HepG2 (cell line): ENCODE measurements around the gene WFDC12. TPM values are rescaled to one million over a fixed set of nuclear protein-coding genes. Genes with fewer than 3 reads are reported as not detected.

Experiments used
- FOXJ3 ChIP-seq: sonication (generic); formaldehyde crosslinking; IDR thresholded peaks from 2 replicates; pipeline ENCODE4 v1.4.0; 2020; ENCODE audit warnings: missing genetic modification reagents, mild to moderate bottlenecking, borderline replicate concordance
- HDAC6 ChIP-seq: fragments of 200-600 bp; sonication (generic); IDR thresholded peaks from 2 replicates; pipeline ENCODE4 v1.7.0; 2017; ENCODE audit warnings: mild to moderate bottlenecking, antibody characterized with exemption, low read length, low read depth
- RORA ChIP-seq: sonication (generic); formaldehyde crosslinking; IDR thresholded peaks from 2 replicates; pipeline ENCODE4 v1.5.0; 2020; ENCODE audit warnings: mild to moderate bottlenecking, missing genetic modification reagents, moderate library complexity
- SALL1 ChIP-seq: sonication (generic); formaldehyde crosslinking; IDR thresholded peaks from 2 replicates; pipeline ENCODE4 v1.8.0; 2022; ENCODE audit warnings: mild to moderate bottlenecking, missing genetic modification reagents
- ZFAT ChIP-seq: sonication (generic); formaldehyde crosslinking; conservative IDR thresholded peaks from 2 replicates; pipeline ENCODE4 v1.8.1; 2023; ENCODE audit warnings: missing genetic modification reagents, inconsistent platforms
- ZNF558 ChIP-seq: sonication (generic); formaldehyde crosslinking; IDR thresholded peaks from 2 replicates; pipeline ENCODE4 v1.9.0; 2022; ENCODE audit warnings: mild to moderate bottlenecking, missing genetic modification reagents, borderline replicate concordance
- ZNF768 ChIP-seq: sonication (generic); formaldehyde crosslinking; IDR thresholded peaks from 2 replicates; pipeline ENCODE4 v1.4.0; 2020; ENCODE audit warnings: missing genetic modification reagents
- polyA plus RNA-seq, 8 experiments: library from polyadenylated mRNA; depleted of rRNA in 3 of 8; stranded (reverse) in 7 of 8; unstranded in 1 of 8; fragments of >200 nt; fragmentation: Illumina TruSeq in 4 of 8; extraction: Trizol in 4 of 8; gene quantifications; 2 replicates each; pipeline versions ENCODE4 v1.2.1 to v1.2.3, GENCODE V29; 2011 to 2016; ENCODE audit warnings: low read depth in 4 of 8, missing spikeins in 1 of 8, mixed read lengths in 1 of 8; ENCODE audit not compliant: insufficient read depth in 1 of 8
- total RNA-seq, 5 experiments: library from RNA; depleted of rRNA; stranded (reverse); fragments of >200 nt; fragmentation: Illumina TruSeq; extraction: Trizol; gene quantifications; 2 replicates each; pipeline ENCODE4 v1.2.3, GENCODE V29; 2016; ENCODE audit warnings: low read depth in 1 of 5
- TF ChIP-seq, protein P1 (sequence below): sonication (generic); formaldehyde crosslinking; IDR thresholded peaks from 2 replicates; pipeline ENCODE4 v1.5.0; 2020; ENCODE audit warnings: mild to moderate bottlenecking, missing genetic modification reagents, borderline replicate concordance

The WFDC12 gene
- total and polyA plus RNA-seq, 2 of the 13 experiments (the other 11 are each of a cell fraction or from before 2014, with no cell fraction given) = not detected

DNA sequence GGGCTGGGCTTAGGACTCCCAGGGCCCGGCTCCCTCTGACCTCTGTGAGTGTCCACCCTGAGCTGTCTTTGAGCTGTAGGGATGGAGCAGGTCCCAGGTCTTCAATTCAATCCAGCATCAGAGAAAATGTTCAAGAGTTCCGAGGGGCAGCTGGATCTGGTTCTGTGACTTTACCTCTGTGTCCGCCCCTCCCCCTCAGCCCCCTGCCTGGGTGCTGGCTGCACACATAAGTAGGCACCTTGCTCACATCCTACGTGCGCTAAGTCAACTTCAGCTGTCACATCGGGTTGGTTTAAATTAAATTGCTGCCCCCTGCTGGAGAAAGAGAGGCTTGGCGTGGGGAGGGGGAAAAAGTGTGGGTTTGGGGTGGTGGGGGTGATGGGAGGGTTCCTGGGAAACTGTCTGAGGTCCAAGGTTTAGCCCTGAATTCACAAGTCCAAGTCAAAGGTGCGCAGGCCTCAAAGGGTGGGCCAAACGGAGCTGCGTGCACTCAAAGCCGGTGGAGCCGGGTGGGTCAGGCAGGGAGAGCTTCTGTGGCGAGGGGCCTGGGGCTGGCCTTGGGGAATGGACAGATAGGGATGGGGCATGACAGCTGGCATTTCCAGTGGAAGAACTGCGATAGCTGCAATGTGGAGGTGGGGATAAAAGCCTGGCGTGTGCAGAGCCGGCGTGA lies 12.3 kb downstream of the WFDC12 start (continued):
- TF ChIP-seq, protein P1, sequence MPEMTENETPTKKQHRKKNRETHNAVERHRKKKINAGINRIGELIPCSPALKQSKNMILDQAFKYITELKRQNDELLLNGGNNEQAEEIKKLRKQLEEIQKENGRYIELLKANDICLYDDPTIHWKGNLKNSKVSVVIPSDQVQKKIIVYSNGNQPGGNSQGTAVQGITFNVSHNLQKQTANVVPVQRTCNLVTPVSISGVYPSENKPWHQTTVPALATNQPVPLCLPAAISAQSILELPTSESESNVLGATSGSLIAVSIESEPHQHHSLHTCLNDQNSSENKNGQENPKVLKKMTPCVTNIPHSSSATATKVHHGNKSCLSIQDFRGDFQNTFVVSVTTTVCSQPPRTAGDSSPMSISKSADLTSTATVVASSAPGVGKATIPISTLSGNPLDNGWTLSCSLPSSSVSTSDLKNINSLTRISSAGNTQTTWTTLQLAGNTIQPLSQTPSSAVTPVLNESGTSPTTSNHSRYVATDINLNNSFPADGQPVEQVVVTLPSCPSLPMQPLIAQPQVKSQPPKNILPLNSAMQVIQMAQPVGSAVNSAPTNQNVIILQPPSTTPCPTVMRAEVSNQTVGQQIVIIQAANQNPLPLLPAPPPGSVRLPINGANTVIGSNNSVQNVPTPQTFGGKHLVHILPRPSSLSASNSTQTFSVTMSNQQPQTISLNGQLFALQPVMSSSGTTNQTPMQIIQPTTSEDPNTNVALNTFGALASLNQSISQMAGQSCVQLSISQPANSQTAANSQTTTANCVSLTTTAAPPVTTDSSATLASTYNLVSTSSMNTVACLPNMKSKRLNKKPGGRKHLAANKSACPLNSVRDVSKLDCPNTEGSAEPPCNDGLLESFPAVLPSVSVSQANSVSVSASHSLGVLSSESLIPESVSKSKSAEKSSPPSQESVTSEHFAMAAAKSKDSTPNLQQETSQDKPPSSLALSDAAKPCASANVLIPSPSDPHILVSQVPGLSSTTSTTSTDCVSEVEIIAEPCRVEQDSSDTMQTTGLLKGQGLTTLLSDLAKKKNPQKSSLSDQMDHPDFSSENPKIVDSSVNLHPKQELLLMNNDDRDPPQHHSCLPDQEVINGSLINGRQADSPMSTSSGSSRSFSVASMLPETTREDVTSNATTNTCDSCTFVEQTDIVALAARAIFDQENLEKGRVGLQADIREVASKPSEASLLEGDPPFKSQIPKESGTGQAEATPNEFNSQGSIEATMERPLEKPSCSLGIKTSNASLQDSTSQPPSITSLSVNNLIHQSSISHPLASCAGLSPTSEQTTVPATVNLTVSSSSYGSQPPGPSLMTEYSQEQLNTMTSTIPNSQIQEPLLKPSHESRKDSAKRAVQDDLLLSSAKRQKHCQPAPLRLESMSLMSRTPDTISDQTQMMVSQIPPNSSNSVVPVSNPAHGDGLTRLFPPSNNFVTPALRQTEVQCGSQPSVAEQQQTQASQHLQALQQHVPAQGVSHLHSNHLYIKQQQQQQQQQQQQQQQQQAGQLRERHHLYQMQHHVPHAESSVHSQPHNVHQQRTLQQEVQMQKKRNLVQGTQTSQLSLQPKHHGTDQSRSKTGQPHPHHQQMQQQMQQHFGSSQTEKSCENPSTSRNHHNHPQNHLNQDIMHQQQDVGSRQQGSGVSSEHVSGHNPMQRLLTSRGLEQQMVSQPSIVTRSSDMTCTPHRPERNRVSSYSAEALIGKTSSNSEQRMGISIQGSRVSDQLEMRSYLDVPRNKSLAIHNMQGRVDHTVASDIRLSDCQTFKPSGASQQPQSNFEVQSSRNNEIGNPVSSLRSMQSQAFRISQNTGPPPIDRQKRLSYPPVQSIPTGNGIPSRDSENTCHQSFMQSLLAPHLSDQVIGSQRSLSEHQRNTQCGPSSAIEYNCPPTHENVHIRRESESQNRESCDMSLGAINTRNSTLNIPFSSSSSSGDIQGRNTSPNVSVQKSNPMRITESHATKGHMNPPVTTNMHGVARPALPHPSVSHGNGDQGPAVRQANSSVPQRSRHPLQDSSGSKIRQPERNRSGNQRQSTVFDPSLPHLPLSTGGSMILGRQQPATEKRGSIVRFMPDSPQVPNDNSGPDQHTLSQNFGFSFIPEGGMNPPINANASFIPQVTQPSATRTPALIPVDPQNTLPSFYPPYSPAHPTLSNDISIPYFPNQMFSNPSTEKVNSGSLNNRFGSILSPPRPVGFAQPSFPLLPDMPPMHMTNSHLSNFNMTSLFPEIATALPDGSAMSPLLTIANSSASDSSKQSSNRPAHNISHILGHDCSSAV (CRISPR knock-in tag) = no peak
- no peak for TF ChIP-seq FOXJ3
- 0 out of 2 replicates have a peak, but pooled peaks have one; percentile 18 for TF ChIP-seq SALL1
- TF ChIP-seq ZFAT (CRISPR knock-in tag) = no peak
- TF ChIP-seq ZNF558 (CRISPR knock-in tag) = no peak
- TF ChIP-seq HDAC6 = no peak
- no peak for TF ChIP-seq RORA (CRISPR knock-in tag)
- TF ChIP-seq ZNF768 (CRISPR knock-in tag) = 0 out of 2 replicates have a peak, but pooled peaks have one; percentile 14
